CD4-positive, alpha-beta T cell treated with Interleukin-21 for 1 hour (primary cell): ENCODE results near the gene PCSK6.

Experiments
- DNase-seq: peaks from one replicate; pipeline ENCODE4 v3.0.0-alpha.2; 2020

PCSK6 gene

GRCh38 chr15:101322854-101323477, 166.5 kb downstream of the PCSK6 start:
- DNase-seq = no peak

DNA sequence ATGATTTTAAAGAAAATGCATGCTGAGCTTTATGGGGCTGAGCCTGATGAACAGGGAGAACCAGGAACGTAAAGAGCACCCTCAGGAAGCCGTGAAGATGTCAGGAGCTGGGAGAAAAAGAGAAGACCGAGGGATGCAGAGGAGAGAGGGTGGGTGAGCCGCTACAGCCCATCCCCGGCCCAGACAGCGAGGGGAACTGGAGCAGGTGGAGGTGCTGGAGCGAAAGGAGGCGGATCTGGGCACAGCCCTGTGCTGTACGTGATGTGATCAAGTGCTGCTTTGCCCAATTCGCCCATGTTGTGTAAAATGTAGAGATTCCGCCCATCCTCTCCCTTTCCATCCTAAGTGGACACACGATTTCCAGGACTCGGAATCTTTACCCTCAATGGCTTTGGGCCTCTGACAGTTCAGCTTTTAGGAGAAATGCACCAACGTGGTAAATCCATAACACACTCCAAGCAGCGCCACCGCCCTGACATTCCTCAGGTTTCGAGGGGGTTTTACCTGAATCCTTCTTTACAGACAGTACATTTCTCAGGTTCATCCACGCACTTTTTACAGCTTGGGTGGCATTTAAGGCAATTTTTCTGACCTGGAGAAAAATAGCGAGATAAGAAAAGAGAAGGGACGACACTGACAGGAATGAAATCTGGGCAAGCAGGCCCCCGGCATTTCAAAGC, 167.4 kb downstream of the PCSK6 start:
- no peak for DNase-seq

DNA sequence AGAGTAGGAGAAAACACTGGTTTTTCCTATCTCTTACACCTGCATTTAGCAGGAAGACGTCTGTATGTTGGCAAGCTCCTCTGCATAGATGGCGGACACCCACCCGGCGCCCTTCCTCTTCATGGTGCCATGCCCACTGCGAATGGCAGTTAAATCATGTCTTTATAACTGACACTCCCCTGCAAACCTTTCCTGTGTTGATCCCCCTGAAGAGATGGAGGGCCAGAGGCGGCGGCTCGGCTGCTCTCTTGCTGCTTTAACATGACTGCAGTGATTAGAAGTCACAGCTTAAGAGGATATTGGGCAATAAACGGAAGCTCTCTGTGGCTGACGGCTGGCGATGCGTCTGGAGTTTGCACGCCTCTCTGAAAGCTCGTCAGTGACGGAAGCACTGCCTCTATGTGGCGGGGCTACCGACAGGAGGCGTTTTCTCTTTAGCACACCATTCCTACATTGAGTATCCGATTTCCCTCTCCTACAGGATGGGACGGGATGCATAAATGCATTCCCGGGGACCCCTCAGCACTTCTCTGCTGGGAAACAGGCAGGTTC, 168.9 kb downstream of the PCSK6 start:
- peak; percentile 70 for DNase-seq

- DNase-seq = no peak
Observed at GRCh38 chr15:101318839-101319238, 170.7 kb downstream of the PCSK6 start.

DNA sequence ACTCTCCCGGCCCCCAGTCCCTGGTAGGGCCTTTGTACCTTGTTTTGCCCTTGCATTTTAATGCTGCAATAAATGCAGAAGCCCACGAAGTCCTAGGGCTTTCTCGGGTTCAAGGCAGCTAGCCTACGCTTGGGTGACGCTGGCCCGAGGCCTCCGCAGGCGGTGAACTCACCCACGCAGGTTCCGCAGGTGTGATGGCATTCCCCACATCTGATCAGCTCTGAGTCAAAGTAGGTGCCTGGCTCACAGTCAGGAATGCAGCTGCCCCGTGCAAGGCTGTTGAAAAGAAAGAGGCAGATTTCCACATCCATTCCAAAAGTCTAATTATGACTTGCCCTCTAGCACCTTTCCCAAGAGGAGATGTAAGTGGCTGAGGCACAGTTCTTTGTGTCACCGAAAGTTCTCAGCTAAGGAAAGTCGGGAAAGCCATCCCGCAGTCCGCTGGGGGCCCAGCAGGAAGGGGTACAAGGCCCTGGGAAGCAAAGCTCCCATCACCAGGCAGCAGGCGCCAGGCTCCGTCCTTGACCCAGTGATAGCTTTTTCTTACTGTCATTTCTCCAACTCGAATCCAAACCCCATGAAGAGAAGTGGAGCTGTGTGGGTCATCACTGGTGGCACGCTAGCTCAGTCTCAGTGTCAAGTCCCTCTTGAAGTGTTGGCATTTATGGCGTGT, 171.2 kb downstream of the PCSK6 start:
- DNase-seq = no peak

DNA sequence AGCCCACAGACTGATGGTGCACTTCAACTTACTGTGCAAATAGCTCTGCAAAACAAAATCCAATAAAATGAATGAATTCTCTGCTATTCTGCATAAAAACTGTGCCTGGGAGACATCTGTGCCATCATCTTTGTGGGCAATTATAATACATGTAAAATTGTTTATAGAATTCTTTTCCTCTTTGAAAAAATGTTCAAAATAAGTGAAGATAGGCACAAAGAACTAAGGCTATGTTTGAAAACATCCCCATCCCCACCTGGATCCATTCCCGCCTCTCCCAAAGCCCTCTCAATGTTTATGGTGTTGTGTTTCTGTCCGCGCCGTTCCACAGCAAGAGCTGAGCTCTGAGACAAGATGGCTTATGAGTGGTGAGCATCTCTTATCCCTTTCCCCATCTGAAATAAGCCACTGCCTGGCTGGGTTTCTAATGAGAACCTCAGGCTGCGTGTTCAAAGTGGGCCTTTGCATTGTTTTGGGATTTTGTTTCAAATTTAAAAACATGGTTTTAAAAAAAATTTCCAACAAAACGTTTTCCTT, 172.1 kb downstream of the PCSK6 start:
- no peak for DNase-seq

GRCh38 chr15:101316529-101316928, 173.0 kb downstream of the PCSK6 start:
- DNase-seq = no peak

DNA sequence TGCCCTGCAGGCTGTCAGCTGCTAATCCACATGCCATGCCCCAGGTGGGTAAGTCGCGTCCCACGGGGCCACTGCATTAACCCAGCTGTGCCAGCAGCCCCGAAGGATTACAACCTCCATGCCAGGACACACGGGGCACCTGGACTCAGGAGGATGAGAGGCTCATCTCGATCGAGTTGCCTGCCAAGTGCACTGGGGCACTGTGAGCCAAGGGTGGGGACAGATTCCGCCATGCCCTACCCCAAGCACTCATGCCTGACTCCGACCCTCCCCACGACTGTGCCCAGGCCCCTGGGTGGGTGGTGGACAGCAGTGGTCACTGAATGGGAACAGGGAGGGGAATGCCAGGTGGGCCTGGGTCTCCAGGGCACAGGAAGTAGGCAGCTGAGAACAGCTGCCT, 173.8 kb downstream of the PCSK6 start:
- DNase-seq = no peak

- DNase-seq = no peak
Observed at GRCh38 chr15:101314336-101315125, 175.0 kb downstream of the PCSK6 start.

DNA sequence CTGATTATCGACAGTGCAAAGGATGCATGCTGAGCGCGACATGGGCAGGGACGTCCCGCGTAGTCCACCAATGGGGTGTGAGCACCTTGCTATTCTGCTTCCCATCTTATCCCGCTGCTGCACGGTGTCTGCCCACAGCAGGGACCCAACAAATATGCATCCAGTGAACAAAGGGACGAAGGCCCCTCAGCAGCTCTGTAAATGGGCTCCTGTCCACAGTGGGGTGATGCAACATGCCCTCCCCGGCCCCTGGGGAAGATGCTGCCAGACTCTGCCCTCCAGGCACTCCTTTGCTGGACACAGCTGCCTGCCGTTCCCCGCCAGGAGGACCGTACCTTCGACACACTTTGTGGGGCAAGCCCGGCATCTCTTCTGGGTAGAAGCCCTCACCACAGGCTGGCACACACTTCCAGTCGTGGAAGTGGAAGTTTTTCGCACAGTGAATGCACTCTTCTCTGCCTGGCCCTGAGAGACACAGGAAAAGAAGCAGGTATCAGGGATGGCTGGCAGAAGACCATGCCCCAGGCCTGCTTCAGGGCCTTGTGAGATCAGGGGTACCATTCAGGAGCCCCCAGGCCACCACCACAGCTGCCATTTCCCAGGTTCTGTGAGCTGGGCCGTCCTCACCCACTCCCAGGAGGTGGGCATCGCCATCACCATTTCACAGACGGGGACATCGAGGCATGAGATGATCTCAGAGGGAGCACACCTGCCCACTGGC, 176.3 kb downstream of the PCSK6 start:
- no peak for DNase-seq

- no peak for DNase-seq
Observed at GRCh38 chr15:101310508-101310907, 179.0 kb downstream of the PCSK6 start.

DNA sequence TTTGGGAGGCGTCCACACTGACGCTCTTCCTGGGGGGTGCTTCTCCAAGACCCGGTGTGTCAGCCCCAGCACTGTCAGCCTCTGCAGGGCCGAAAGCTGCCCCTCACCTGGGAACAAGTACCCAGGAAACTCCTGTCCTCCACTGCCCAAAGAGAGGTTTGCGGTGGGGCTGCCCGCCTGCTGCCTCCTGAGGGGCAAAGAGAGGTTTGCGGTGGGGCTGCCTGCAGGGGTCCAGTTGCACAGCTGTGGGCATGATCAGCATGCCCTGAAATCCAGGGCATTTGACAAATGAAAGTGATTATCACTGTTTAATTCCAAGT, 179.4 kb downstream of the PCSK6 start:
- DNase-seq = no peak

GRCh38 chr15:101309436-101310160, 179.9 kb downstream of the PCSK6 start:
- no peak for DNase-seq

DNA sequence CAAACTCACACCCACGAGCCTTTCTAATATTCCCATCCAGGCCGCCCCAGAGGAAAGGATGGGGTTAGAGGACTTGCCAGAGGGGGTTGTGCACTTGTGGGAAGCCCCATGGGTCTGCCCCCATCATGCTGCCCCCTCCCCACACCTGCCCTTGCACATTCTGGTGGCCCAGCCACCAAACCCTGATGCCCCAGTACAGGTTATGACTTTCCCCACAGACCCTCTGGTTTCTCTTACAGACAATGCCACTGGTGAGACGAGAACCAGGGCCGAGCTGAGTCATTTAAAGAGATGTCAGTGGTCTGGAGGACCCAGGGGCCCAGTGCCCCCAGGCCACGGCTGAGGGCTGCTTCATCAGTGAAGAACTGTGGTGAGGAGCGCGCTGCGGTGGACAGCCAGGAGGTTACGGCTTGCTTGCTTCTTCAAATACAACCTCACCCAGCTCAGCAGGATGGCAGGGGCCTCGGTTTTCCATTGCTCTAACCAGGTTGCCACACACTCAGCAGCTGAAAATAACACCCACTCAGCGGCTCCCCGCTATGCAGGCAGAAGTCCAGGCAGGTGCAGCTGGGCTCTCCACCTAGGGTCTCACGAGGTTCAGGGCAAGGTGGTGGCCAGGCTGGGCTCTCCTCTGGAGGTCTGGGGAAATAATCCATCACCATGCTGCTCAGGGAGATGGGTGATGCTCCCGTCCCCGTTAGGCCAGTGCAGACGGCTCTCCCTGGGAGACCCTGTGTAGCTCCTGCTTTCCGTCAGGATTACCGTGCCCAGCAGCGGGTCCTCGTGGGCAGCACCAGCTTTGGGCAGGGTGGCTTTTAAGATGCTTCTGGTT, 180.7 kb downstream of the PCSK6 start:
- no peak for DNase-seq

DNA sequence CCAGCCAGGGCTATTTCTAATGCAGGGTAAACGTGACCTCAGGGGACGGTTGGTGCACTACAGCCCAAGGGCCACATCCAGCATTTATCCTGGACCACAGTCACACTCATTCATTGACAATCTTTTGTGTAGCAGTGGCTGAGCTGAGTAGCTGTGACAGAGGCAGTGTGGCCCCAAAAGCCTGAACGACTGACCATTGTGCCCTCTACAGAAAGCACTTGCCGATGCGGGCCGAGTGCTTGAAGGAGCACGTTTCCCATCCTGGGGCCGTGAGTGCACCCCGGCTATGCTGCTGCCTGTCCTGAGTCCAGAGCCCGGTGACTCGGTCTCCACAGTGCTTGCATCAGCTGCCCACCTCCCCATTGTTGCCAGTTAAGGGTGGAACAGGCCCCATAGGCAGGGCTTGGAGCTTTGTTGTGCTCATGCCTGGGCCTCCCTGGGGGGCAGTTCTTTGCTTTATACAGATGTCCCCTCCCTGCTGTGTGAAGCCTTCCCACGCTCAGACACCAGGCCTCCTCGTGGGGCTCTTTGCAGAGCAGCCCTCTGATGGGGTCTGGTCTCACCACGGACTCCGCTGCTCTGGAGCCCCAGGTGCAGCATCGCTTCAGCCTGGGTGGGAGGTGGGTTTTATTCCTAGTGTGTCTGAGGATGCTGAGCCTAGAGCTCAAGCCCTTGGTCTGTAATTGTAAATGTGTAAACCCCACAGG, 181.5 kb downstream of the PCSK6 start:
- DNase-seq = no peak

DNA sequence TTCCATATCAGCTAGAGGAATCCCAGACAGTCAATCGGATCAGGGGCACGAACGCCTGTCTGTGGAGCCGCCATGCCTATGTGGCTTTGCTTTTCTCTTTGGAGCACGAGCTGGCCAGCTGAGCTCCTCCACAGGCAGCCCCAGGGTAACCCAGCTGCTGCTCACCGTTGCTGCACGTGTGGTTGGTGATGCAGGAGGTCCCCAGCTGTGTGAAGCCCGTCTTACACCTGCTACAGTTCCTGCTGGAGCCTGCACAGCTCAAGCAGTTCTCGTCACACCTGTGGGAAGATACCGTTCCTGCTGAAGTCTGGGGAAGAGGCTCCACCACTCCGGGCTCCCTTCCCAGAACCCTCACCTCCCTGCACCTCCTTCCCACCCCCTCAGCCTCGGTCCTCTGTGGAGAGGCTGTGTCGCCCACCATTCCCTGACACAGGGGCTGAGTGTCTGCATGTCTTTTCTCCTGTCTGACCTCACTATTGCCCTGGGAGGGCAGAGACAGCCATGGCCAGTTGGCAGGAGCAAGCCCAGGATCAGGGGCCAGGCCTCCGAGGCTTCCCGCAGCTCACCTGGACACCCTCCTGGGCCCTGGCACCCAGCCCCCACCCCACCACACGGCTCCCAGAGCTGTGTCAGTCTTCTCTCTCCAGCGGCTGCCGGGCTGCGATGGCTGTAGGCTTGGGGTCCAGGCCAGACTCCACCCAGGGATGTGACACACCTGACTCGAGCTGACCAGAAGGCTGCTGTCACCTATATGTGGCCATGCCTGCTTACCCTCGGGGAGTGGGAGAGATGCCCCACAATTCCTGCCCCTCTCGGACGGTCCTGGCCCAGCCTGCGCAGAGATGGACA, 182.2 kb downstream of the PCSK6 start:
- DNase-seq = no peak

DNA sequence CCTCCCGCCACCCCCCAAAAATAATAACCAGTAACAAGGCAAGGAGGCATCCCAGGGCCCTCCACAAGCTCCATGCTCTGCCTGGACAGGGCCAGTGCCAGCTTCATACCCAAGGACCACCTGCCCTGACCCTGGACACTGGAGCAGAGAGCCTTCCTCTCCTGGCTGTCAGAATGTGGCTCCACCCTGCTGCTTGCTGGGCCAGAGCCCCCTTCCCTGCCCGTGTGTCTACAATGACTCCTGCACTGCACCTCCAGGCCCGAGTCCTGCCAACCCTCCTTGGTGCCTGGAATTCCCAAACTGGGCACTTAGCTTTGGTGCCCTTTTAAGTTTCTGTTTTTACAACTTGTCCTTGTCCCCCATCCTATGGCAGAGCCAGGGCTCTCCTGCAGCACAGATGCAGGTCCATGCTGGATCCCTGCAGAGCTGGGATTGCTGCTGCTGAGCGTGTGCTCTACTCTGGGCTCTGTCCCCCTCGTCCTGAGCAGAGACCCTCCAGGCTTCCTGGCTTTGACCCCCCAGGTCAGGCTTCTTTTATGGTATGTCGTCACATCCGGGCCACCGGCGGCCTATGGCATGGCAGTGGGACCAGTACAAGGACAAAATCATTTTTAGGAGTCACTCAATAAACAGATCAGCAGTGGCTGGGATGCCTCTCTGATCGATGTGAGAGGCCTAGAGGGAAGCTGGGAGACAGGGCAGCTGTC, 183.0 kb downstream of the PCSK6 start:
- DNase-seq = no peak

GRCh38 chr15:101305820-101306255, 183.7 kb downstream of the PCSK6 start:
- DNase-seq = no peak
